NCI-H128 (cell line): ENCODE results near the gene ABCG1.

Experiments used
- DNase-seq: peaks from one replicate; lab custom pipeline; 2025; ENCODE audit not compliant: unreplicated experiment; lab: John Stamatoyannopoulos, UW

ABCG1 gene

GRCh38 chr21:42317826-42318746 lies 99.1 kb downstream of the ABCG1 start:
- no peak for DNase-seq

- no peak for DNase-seq
These were observed 100.4 kb downstream of the ABCG1 start for GRCh38 chr21:42319376-42319775.

- no peak for DNase-seq
These were observed 101.1 kb downstream of the ABCG1 start for GRCh38 chr21:42319851-42320572.

DNA sequence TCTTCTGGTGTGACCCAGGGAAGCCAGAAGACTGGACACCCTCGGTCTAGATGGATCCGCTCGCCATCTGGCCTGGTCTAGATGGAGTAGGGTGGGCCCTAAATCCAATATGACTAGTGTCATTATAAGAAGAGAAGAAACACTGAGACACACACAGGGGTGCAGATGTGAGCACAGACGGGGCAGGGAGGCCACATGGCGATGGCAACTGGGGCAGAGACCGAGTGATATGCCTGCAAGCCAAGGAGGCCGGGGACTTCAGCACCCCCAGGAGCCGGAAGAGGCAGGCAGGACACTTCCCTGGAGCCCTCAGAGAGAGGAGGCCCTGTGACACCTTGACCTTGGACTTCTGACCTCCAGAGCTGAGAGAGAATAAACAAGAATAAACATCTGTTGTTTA lies 101.9 kb downstream of the ABCG1 start:
- no peak for DNase-seq

DNA sequence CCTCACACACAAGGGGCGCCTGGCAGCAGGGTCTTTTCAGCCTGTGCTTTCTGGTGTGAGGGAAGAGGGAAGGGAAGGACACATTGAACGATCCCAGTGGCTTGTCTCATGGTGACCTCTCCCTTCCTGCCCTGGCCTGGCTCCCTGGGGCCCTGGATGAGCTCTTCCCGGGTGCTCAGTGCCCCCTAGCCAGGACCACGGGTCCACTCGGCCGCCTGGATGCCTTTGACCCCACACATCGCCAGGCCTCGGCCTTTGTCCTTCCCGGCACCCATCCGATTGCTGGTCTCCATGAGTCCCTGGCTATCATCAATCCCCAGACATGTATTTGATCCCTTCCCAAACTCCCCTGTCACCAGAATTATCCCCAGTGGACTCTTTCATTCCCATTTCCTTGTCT lies 102.3 kb downstream of the ABCG1 start:
- no peak for DNase-seq

GRCh38 chr21:42321845-42322244 lies 102.9 kb downstream of the ABCG1 start:
- no peak for DNase-seq

DNA sequence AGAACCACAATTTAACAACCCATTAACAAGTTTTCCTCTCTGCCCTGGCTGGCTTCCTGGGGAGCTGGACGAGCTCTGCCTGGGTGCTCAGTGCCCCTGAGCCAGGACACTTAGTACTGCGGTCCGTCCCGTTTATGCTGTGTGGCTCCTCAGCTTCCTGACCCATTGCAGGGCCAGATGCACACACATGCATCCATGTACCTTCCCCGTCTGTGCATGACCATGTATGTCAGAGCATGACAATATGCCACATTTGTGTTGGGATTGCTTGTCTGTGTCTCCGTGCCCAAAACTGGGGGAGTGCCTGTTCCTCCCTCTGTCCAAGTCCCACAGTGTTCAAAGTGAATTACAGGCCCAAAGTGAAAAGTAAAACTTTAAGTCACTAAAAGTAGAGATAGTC lies 106.0 kb downstream of the ABCG1 start:
- DNase-seq: no peak

GRCh38 chr21:42330380-42331371 lies 111.7 kb downstream of the ABCG1 start:
- DNase-seq: no peak

- DNase-seq: no peak
These were observed 112.7 kb downstream of the ABCG1 start for GRCh38 chr21:42331660-42332059.

DNA sequence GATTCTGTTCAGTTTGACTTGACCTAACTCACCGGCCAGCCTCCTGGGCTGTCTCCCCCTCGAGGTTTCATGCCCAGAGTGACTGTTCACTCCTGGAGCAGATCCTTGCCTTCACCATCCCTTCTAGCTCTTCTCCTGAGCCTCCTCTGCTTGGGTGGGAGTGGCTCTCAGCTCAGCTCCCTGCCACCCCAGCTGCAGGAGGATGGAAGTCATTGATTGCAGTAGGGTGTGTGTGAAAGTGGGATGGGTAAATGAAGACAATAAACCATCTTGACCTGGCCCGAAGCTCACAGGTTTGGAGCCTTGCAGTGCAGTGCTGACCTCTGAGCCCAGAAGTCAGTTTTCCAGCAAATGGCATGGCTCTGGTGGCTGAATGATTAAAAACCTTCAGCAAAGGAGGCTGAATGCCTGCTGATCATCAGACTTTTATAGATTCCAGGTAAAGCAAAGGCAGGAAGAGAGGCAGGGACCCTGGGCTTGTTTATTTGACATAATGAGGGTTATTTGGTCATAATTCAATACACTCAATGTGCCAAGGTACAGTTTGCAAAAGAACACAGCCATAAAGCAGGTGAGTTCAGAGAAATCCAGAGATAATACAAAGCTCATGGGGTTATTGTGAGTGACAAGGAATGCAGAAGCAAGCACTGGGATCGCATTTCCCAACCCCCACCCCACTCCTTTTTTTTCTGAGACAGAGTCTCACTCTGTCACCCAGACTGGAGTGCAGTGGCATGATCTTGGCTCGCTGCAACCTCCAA lies 113.8 kb downstream of the ABCG1 start:
- DNase-seq: no peak

DNA sequence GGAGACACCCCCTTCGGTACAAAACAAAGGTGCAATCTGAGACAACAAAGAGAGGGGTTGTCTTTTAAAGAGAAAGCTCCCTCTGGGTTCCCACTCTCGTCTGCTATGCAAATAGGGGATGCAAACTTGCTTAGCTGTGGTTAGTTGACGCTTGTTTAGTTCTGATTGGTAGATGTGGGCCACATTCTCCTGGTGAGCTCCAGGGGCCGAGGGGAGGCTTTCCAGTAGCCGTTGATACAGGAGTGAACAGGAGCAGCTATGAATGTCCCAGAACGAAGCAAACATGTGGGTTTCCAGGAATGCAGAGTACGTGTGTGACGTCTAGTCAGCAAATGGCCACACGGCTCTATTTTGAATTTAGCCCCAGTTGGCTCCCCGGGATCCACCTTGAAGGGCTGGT lies 117.1 kb downstream of the ABCG1 start:
- peak; percentile 28 for DNase-seq

GRCh38 chr21:42337276-42337675 lies 118.3 kb downstream of the ABCG1 start:
- no peak for DNase-seq

- peak; percentile 84 for DNase-seq
These were observed 119.1 kb downstream of the ABCG1 start for GRCh38 chr21:42337830-42338728.

DNA sequence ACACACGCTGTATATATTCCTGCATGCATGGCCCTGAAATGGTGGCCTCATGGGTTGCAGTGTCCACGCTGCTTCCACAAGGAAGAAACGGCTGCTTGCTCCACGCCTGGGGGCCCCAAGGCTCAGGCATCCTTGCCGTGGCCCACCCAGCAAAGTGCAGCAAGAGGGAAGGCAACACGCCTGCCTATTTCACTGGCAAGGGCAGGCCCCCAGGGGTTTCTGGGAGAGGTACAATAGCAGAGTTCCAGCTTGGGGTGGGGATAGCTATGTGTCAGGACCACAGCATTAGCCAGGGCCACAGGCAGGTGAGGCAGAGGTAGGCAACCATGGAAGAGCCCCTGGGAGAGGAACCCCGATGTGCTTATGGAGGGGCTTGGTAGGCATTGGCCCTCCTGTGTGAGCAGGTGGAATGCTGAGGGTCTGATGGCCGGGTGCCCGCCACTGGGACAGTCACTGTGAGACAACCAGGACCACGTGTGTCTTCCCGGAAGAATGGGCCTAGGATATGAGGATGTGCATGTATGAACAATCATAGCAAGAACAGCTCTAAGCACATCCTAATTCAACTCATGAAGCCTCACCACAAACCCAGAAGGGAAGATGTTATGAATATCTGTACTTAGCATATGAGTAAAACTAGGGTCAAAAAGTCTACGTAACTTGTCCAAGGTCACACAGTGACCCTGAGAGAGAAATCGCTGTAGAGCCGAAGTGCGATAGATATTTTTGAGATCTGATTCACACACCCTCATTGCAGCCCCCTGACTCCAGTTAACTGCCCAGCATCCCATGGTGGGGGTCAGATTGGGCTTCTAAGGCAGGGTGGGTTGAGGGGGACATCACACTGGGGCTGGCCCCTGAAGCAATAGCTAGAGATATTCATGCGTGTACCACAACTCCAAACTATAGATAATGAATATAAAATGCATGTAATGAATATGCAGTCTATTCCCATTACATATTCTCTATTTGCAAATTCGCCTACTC lies 120.1 kb downstream of the ABCG1 start:
- no peak for DNase-seq

DNA sequence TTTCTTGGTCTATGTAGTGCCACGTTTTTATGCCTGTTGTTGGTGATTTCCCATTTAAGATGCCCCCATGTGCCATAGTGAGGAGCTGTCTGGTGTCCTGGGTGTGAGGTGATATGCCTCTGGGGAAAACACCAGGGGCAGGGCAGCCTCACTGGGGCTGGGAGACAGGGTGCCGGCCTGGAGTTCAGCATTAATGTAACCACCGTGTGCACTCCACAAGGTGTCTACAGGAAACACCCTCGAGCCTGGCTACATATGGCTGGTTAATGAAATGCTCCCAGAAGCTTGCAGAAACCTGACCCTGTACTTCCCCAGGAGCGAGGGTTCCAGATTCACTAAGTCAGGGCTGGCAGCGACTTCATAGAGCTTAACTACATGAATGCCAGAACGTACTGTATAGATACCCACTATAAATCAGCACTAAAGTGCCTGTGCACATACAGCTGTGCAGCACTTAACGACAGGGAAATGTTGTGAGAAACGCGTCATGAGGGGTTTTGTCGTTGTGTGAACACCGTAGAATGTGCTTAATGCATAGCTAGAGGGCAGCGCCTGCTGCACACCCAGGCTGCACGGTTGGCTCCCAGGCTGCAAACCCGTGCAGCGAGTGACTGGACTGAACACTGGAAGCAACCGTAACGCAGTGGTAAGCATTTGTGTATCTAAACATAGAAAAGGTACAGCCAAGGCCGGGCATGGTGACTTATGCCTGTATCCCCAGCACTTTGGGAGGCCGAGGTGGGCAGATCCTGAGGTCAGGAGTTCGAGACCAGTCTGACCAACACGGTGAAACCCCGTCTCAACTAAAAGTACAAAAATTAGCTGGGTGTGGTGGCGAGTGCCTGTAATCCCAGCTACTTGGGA lies 121.5 kb downstream of the ABCG1 start:
- DNase-seq: no peak

- no peak for DNase-seq
These were observed 123.0 kb downstream of the ABCG1 start for GRCh38 chr21:42341776-42342542.
